Endothelial cell of umbilical vein (primary cell): ENCODE measurements around the gene VPS37C. TPM values are rescaled to one million over a fixed set of nuclear protein-coding genes. Genes with fewer than 3 reads are reported as not detected.
"Not testable (repeated sequence)": the region's sequence is repeated elsewhere in the genome, so short reads cannot be mapped to it uniquely, and the experiment has no call there.

Source experiments
- BruUV-seq: library from RNA; stranded (reverse); fragments of 400-500 nt; replicated peaks from 2 replicates; lab custom pipeline; 2021; lab: Mats Ljungman, UMichigan
- CTCF ChIA-PET: fragments of 300-600, 350-600 bp; sonication (Branson Sonifier 250); formaldehyde crosslinking; loops from one replicate; lab custom pipeline; 2021; ENCODE audit warnings: antibody characterized with exemption, inconsistent platforms; lab: Charles Lee
- POLR2A ChIA-PET: fragments of 300-600, 350-600 bp; sonication (Branson Sonifier 250); formaldehyde crosslinking; loops from one replicate; lab custom pipeline; 2021; ENCODE audit warnings: antibody characterized with exemption, inconsistent platforms; lab: Charles Lee
- DNase-seq: peaks from one replicate; pipeline ENCODE4 v3.0.0-alpha.2; 2011; ENCODE audit warnings: low read depth, low spot score
- FAIRE-seq: peaks from 2 replicates; lab custom pipeline; 2011; peaks lifted over from hg19 to GRCh38; lab: Jason Lieb, UNC
- H2AFZ ChIP-seq: 2 replicates; pipeline ENCODE4 v1.6.0; 2012; ENCODE audit warnings: low read depth, low read length, control low read depth, inconsistent platforms
- H3K27ac ChIP-seq: 2 replicates; pipeline ENCODE4 v1.5.1; 2011; ENCODE audit warnings: low read depth, mild to moderate bottlenecking, control low read depth, low read length, moderate library complexity; ENCODE audit not compliant: insufficient read depth
- H3K27me3 ChIP-seq, 2 experiments: 2 replicates each; pipeline versions ENCODE4 v1.6.0 to v1.6.1; 2011; ENCODE audit warnings: low read length in 2 of 2, mixed read lengths in 1 of 2; ENCODE audit not compliant: control insufficient read depth in 2 of 2, insufficient read depth in 2 of 2
- H3K36me3 ChIP-seq, 2 experiments: 2 replicates in 1 of 2; 3 replicates in 1 of 2; pipeline ENCODE4 v1.5.1; 2011; ENCODE audit warnings: low read length in 2 of 2, mild to moderate bottlenecking in 1 of 2, moderate library complexity in 1 of 2; ENCODE audit not compliant: control insufficient read depth in 2 of 2, insufficient read depth in 2 of 2; ENCODE audit errors: extremely low read depth in 1 of 2
- H3K4me1 ChIP-seq: 3 replicates; pipeline ENCODE4 v1.5.1; 2011; ENCODE audit warnings: mild to moderate bottlenecking, low read length; ENCODE audit not compliant: control insufficient read depth, insufficient read depth; ENCODE audit errors: extremely low read depth
- H3K4me2 ChIP-seq: 2 replicates; pipeline ENCODE4 v1.6.1; 2011; ENCODE audit warnings: low read length, control low read depth, mixed read lengths; ENCODE audit not compliant: insufficient read depth
- H3K4me3 ChIP-seq, 3 experiments: fragments of 200-600 bp in 1 of 3; sonication (generic), shearing (Covaris generic) in 1 of 3; replicated peaks in 1 of 3; 2 replicates each; pipeline ENCODE4 v1.5.1; 2011 to 2016; ENCODE audit warnings: control low read depth in 3 of 3, low read length in 3 of 3, mild to moderate bottlenecking in 2 of 3, inconsistent platforms in 1 of 3, low read depth in 1 of 3, moderate library complexity in 1 of 3; ENCODE audit not compliant: insufficient read depth in 1 of 3
- H3K79me2 ChIP-seq: 2 replicates; pipeline ENCODE4 v1.6.0; 2012; ENCODE audit warnings: low read length, inconsistent platforms; ENCODE audit not compliant: control insufficient read depth, insufficient read depth
- H3K9ac ChIP-seq: replicated peaks from 2 replicates; pipeline ENCODE3; 2011; ENCODE audit warnings: low read length, control low read depth; ENCODE audit not compliant: insufficient read depth; ENCODE audit errors: extremely low read depth
- H3K9me1 ChIP-seq: replicated peaks from 3 replicates; pipeline ENCODE4 v1.6.0; 2011; ENCODE audit warnings: mild to moderate bottlenecking, low read length; ENCODE audit not compliant: control insufficient read depth, insufficient read depth; ENCODE audit errors: extremely low read depth
- H3K9me3 ChIP-seq: replicated peaks from 2 replicates; pipeline ENCODE4 v1.5.1; 2012; ENCODE audit warnings: low read length, inconsistent platforms; ENCODE audit not compliant: control insufficient read depth, insufficient read depth
- H4K20me1 ChIP-seq: replicated peaks from 2 replicates; pipeline ENCODE3; 2011; ENCODE audit warnings: mild to moderate bottlenecking, low read length; ENCODE audit not compliant: control insufficient read depth, insufficient read depth; ENCODE audit errors: extremely low read depth
- EZH2 ChIP-seq: IDR thresholded peaks from 2 replicates; pipeline ENCODE4 v1.6.1; 2012; ENCODE audit warnings: borderline replicate concordance, low read depth, mild to moderate bottlenecking, moderate library complexity, low read length, inconsistent platforms; ENCODE audit not compliant: severe bottlenecking
- FOS ChIP-seq: IDR thresholded peaks from 2 replicates; pipeline ENCODE4 v1.6.1; 2011; ENCODE audit warnings: mild to moderate bottlenecking, low read length, moderate library complexity, borderline replicate concordance; ENCODE audit not compliant: insufficient read depth
- GATA2 ChIP-seq: IDR thresholded peaks from 2 replicates; pipeline ENCODE4 v1.7.0; 2011; ENCODE audit warnings: low read depth, mild to moderate bottlenecking, moderate library complexity, mixed read lengths, low read length; ENCODE audit not compliant: insufficient read length, insufficient read depth
- JUN ChIP-seq: IDR thresholded peaks from 2 replicates; pipeline ENCODE4 v1.6.1; 2011; ENCODE audit warnings: borderline replicate concordance, low read depth; ENCODE audit not compliant: insufficient read length, insufficient read depth
- MYC ChIP-seq: IDR thresholded peaks from one replicate; pipeline ENCODE4 v1.6.1; 2011; ENCODE audit warnings: mild to moderate bottlenecking, low read depth, low read length
- POLR2A ChIP-seq: IDR thresholded peaks from 2 replicates; pipeline ENCODE4 v1.6.1; 2012; ENCODE audit warnings: low read depth, mild to moderate bottlenecking, control low read depth, low read length
- POLR2AphosphoS5 ChIP-seq: IDR thresholded peaks from 2 replicates; pipeline ENCODE4 v1.6.1; 2012; ENCODE audit warnings: low read depth, mild to moderate bottlenecking, control low read depth, low read length, moderate library complexity; ENCODE audit not compliant: insufficient read depth
- dilution Hi-C: fragments of 300-500 bp; cut with MboI; formaldehyde crosslinking; loops from one replicate; pipeline ENCODE4 v1.15.0; 2019; ENCODE audit warnings: low sequenced_read_pairs; ENCODE audit not compliant: extremely low pct_ligation_motif_present
- intact Hi-C: fragments of 100-400 bp; cut with micrococcal nuclease; formaldehyde crosslinking; loops from one replicate; pipeline ENCODE4 v1.10.0; 2022
- polyA plus RNA-seq, 4 experiments: library from polyadenylated mRNA; depleted of rRNA in 3 of 4; stranded (reverse) in 3 of 4; unstranded in 1 of 4; fragments of >200 nt; gene quantifications; 2 replicates each; pipeline versions ENCODE4 v1.2.1 to v1.2.3, GENCODE V29; 2011 to 2012; ENCODE audit warnings: missing spikeins in 1 of 4
- total RNA-seq: library from RNA; stranded (reverse); gene quantifications from 2 replicates; pipeline ENCODE4 v1.2.3, GENCODE V29; 2021
- TF ChIP-seq, protein P1 (sequence below): IDR thresholded peaks from 2 replicates; pipeline ENCODE4 v1.6.1; 2011; ENCODE audit not compliant: insufficient read depth, insufficient read length
- TF ChIP-seq, protein P2 (sequence below), 2 donors: IDR thresholded peaks; 1 replicate in 1 of 2; 2 replicates in 1 of 2; pipeline ENCODE4 v1.5.1; 2011; ENCODE audit warnings: low read length in 2 of 2, mild to moderate bottlenecking in 2 of 2, moderate library complexity in 2 of 2, control low read depth in 1 of 2, inconsistent platforms in 1 of 2, low read depth in 1 of 2; ENCODE audit not compliant: insufficient read depth in 1 of 2; ENCODE audit errors: extremely low read depth in 1 of 2

The VPS37C gene
- total and polyA plus RNA-seq, 2 donors (not counting 3 experiments of a cell fraction or from before 2014, with no cell fraction given) = 17.7 to 23.4 TPM

DNA sequence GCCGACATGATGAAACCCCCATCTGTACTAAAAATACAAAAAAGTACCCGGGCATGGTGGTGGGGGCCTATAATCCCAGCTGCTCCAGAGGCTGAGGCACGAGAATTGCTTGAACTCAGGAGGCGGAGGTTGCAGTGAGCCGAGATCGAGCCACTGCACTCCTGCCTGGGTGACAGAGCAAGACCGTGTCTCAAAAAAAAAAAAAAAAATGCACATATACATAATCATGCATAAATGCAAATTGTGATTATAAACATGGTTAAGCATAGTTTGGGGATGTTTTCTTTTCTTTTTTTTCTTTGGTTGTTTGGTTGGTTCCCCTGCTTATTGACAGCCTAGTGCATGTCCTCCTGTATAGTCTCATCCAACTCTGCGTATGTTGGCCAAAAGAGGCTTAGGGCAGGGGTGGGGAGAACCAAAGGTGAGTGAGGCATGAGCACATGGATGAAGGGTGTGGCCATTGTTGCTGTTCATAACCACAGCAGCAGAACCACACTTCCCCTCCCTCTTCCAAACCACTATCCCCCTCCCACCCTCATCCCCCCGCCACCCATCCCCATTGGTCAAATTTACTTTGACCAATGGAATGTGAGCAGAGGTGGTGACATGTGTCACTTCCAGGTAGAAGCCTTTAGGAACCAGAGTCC lies 6.9 kb upstream of the VPS37C start:
- intact Hi-C loops = no loop called here
- no TSS peak for BruUV-seq

DNA sequence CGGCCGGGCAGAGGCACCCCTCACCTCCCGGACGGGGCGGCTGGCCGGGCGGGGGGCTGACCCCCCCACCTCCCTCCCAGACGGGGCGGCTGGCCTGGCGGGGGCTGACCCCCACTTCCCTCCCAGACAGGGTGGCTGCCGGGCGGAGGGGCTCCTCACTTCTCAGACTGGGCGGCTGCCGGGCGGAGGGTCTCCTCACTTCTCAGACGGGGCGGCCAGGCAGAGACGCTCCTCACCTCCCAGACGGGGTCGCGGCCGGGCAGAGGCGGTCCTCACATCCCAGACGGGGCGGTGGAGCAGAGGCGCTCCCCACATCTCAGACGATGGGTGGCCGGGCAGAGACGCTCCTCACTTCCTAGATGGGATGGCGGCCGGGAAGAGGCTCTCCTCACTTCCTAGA lies 5.1 kb upstream of the VPS37C start:
- H2AFZ ChIP-seq, H3K4me2 ChIP-seq, H3K4me3 ChIP-seq, dilution Hi-C loops, H4K20me1 ChIP-seq, H3K36me3 ChIP-seq, H3K27ac ChIP-seq, FAIRE-seq, intact Hi-C loops, H3K27me3 ChIP-seq, H3K79me2 ChIP-seq, H3K4me1 ChIP-seq, POLR2A ChIA-PET, BruUV-seq, CTCF ChIA-PET, H3K9me3 ChIP-seq, DNase-seq, H3K9me1 ChIP-seq, H3K9ac ChIP-seq: not testable (repeated sequence)

More for the DNA sequence above, 6.9 kb upstream of the VPS37C start:
- Histone ChIP-seq H3K9me1 (no peaks in the 10 kb centered on the region), H3K4me3 (no peak overlapping the region), H3K4me2 (no peak overlapping the region), H3K27me3 (peaks cover 0 to 8% of the 10 kb centered on the region in 2 experiments), H2AFZ (no peak overlapping the region), H3K36me3 (no peaks in the 10 kb centered on the region), H3K79me2 (no peaks in the 10 kb centered on the region), H4K20me1 (no peaks in the 10 kb centered on the region), H3K9ac (no peak overlapping the region), H3K9me3 (no peaks in the 10 kb centered on the region), H3K27ac (no peak overlapping the region), H3K4me1 (no peaks in the 10 kb centered on the region)
- no peak for DNase-seq
- TF ChIP-seq POLR2A (no peak), JUN (no peak), EZH2 (no peak), GATA2 (no peak), POLR2AphosphoS5 (no peak), MYC (no peak), FOS (no peak)
- TF ChIP-seq, protein P1, sequence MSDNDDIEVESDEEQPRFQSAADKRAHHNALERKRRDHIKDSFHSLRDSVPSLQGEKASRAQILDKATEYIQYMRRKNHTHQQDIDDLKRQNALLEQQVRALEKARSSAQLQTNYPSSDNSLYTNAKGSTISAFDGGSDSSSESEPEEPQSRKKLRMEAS = no peak
- TF ChIP-seq, protein P2, sequence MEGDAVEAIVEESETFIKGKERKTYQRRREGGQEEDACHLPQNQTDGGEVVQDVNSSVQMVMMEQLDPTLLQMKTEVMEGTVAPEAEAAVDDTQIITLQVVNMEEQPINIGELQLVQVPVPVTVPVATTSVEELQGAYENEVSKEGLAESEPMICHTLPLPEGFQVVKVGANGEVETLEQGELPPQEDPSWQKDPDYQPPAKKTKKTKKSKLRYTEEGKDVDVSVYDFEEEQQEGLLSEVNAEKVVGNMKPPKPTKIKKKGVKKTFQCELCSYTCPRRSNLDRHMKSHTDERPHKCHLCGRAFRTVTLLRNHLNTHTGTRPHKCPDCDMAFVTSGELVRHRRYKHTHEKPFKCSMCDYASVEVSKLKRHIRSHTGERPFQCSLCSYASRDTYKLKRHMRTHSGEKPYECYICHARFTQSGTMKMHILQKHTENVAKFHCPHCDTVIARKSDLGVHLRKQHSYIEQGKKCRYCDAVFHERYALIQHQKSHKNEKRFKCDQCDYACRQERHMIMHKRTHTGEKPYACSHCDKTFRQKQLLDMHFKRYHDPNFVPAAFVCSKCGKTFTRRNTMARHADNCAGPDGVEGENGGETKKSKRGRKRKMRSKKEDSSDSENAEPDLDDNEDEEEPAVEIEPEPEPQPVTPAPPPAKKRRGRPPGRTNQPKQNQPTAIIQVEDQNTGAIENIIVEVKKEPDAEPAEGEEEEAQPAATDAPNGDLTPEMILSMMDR (IDR thresholded peaks at IDR 0.05; ENCODE audit: extremely low read depth in 1 of 2, insufficient read depth in 1 of 2, low read depth in 1 of 2, low read length in 2 of 2) = no peak
- dilution Hi-C loops = no loop called here
- ChIA-PET CTCF (interaction anchor here (0.8 to 3.2 kb wide), 2 partner anchors 11 to 20 kb away, joined by 3 to 13 read pairs; no protein-coding TSS in a partner anchor), POLR2A (interaction anchor here (0.5 kb wide), 1 partner anchor 32 kb away, joined by 8 read pairs; no protein-coding TSS in a partner anchor)
- FAIRE-seq = no peak

DNA sequence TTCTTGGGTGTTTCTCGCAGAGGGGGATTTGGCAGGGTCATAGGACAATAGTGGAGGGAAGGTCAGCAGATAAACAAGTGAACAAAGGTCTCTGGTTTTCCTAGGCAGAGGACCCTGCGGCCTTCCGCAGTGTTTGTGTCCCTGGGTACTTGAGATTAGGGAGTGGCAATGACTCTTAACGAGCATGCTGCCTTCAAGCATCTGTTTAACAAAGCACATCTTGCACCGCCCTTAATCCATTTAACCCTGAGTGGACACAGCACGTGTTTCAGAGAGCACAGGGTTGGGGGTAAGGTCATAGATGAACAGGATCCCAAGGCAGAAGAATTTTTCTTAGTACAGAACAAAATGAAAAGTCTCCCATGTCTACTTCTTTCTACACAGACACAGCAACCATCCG lies 4.6 kb upstream of the VPS37C start:
- intact Hi-C loops, dilution Hi-C loops, BruUV-seq: not testable (repeated sequence)

More for the DNA sequence above, 4.6 kb upstream of the VPS37C start:
- FAIRE-seq, POLR2A ChIA-PET, H3K27me3 ChIP-seq, H3K27ac ChIP-seq, H3K79me2 ChIP-seq, H3K9ac ChIP-seq, H2AFZ ChIP-seq, CTCF ChIA-PET, H3K36me3 ChIP-seq, H4K20me1 ChIP-seq, H3K4me2 ChIP-seq, H3K9me1 ChIP-seq, H3K9me3 ChIP-seq, H3K4me1 ChIP-seq, H3K4me3 ChIP-seq, DNase-seq: not testable (repeated sequence)
